HepG2 (cell line): ENCODE data around the gene VAMP8.

Experiments
- NCOR1 ChIP-seq: fragments of 200-600 bp; sonication (generic); IDR thresholded peaks from 2 replicates; pipeline ENCODE4 v1.7.0; 2017; ENCODE audit warnings: antibody characterized with exemption, low read length, borderline replicate concordance
- TARDBP ChIP-seq: sonication (generic); formaldehyde crosslinking; IDR thresholded peaks from 2 replicates; pipeline ENCODE4 v1.8.0; 2022; ENCODE audit warnings: mild to moderate bottlenecking, missing genetic modification reagents

DNA sequence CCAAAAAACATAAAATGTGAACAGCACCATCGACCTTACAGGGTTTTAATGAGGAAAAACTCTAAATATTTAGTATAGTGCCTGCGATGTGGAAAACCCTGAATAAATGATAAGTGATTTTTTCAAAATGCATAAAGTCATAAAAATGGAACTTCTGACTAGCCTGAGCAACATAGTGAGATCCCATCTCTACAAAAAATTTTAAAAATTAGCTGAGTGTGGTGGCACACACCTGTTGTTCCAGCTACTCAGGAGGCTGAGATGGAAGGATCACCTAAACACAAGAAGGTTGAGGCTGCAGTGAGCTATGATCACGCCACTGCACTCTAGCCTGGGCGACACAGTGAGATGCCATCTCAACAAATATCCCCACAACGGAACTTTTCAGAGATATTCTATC, 20.3 kb upstream of the VAMP8 start:
- TF ChIP-seq NCOR1 (no peak), TARDBP (no peak)
